GM19397 (cell line): ENCODE measurements around the gene B3GAT1.
"Not testable (repeated sequence)": the region's sequence is repeated elsewhere in the genome, so short reads cannot be mapped to it uniquely, and the experiment has no call there.

Source experiments
- ATAC-seq: cut with Tn5 transposase; IDR thresholded peaks from one replicate; pipeline ENCODE4 v1.9.1; 2021; ENCODE audit warnings: mild to moderate bottlenecking, moderate library complexity; ENCODE audit not compliant: unreplicated experiment

The B3GAT1 gene

DNA sequence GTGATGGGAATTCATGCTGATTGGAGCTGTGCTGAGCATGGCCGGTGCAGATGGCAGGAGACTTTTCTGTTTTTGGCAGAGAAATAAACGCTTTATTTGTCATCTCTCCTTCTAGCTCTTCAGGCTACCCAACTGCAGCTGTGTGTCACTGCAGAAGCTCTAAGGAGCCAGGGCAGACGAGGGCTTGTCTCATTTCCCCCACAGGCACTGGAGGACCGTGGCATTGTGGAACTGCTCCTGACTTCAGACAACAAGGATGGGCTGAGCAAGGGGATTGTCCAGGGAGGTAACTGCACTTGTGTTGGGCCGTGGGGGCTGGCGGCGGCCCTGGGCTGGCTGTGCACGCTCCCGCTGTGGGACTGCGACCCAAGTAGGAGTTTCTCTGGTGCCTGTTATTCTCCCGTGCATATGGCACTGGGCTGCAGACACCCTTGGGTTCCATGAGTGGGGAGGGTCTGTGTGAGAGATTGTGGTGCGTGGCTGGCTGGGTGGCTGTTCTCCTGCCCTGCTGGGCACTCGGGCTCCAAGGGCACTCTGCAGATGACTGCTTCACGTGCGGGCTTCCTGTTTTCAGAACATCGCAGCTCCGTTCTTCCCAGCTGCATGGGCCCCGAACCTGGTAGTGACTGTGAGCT, 53.1 kb downstream of the B3GAT1 start:
- no peak for ATAC-seq

DNA sequence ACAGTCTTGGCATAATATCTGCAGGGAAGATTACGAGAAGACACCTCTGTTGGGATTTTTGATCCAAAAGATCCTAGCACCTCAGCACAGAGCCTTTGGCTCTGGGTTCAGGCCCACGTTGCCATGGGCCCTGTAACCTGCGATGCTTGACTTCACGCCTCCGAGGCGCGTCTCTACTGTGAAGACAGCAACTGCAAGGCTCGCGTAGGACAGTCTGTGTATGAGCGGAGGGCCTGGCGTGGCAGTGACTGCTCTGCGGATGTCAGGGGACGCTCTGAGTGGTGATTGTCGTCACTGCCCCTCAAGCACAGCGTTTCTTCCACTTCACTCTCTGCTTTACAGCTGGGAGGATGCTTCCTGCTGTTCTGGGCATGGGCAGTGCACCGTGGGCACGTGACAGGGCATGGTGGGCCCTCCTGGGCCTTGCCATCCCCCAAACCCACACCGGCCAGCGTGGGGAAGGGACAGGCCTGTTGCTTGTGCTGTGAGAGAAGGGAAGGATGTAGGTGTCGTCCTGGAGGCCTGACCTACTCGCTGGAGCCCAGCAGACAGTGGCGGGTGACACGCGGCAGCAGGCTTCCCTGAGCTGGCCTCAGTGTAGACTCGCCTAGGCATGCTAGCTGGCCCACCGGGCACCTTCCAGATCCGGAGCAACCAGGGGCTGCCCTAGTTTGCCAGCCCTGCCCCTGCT, 53.7 kb downstream of the B3GAT1 start:
- ATAC-seq, result no peak

DNA sequence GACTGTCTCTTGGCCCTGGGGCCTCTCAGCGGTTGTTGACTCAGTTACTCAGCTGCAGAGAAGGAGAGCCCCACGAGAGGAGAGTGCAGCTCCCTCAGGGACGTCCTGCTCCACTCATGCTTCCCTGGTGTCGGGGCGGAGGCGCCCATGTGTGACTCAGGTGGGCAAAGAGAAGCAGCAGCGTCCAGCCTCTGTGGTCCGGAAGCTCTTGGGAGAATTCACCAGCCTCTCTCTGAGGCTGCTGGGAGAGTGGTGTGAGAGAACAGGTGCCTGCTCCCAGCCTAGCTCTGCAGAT, 54.5 kb downstream of the B3GAT1 start:
- no peak for ATAC-seq

DNA sequence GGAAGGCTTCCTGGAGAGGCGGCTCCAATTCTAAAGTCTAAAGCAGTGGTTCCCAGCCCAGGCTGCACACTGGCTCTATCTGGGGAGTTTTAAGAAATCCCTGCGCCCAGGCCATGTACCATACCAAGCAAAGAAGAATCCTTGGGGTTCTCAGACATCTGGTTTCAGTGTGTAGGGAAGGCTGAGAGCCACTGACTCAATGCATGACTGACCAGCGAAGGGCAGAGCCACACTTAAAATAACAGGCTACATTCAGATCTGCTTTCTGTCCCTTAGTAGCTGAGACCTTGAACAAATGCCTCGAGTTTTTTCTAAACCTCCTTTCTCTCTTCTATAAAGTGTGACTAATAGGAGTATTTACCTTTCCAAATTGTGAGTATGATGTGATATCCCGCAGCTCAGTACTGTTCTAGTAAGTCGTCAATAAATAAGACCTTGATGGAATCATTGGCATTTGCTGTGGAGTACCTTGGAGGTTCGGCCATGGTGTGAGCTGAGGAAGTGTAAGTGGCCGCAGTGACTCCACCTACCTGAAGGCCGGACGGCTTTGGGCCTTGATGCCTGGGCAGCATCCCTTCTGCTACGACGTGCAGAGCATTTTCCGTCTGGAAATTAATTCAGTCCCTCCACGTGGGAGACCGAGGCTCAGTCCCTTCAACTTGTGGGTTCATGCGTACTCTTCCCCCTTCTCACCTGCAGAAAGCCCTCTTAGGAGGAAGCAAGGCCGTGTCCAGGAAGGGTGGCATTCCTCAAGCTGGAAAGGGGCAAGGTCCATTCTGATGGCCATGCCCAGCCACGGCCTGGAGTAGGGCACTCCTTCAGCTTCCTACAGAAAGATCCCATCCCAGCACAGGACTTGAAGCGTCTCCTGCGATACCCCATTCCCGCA, 55.1 kb downstream of the B3GAT1 start:
- no peak for ATAC-seq

GRCh38 chr11:134355656-134356055, 56.4 kb downstream of the B3GAT1 start:
- no peak for ATAC-seq

DNA sequence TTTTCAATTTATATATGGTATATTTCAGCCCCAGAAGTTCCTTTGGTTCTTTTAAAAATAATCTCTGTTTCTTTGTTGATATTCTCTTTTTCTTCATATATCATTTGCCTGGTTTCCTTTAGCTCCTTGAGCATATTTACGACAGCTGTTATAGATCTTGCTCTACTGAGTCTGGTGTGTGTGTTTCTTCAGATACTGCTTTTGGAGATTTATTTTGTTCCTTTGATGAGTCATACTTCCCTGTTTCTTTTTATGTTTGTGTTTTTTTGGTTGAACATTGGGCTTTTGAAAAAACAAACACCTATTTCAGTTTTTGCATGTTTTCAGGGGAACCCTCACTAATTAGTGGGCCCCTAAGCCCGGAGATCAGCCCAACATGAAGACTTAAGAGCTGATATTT, 56.9 kb downstream of the B3GAT1 start:
- ATAC-seq, result no peak

GRCh38 chr11:134352111-134352510, 59.9 kb downstream of the B3GAT1 start:
- no peak for ATAC-seq

DNA sequence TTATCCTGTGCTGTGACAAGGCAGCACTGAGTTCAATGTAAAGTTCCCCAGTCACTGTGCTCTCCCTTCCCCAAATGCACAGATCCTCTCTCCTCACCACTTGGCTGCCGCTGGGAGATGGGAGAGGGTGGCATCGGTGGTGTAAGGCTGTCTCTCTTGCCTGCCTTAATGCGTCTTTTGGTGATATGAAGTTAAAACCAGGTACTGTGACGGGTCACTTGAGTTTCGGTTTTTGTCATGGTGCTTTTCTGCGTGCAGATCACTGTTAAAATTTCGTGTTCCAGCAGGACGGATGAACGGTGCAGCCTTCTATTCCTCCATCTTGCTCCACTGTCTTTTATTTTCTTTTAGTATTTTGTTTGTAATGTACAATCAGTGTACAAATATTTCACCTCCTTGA, 61.7 kb downstream of the B3GAT1 start:
- ATAC-seq, result no peak

DNA sequence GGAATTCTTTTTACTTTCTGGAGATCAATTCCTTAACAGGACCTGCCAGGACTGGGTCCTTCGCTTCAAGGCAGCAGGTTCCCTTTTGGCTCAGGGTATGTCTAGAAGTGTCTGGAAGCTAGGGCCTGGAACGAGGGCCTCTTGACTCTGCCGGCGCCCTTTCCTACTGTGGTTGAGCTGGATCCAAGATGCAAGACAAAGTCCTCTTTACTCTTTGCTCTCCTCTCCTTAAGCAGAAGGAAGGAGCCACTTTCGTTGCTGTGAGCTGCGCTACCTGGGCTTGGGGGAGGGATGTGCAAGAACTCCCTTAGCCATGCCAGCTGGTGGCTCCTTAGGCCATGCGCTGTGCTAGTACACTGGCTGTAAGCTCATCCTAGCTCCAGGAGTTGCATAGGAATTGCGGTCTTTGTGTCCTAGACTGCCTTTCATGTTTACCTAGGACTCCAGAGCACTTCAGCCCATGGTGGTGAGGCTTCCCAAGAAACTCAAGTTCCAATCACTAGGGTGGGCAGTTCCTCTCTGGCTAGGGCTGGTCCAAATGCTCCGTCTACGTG, 62.2 kb downstream of the B3GAT1 start:
- ATAC-seq, result no peak

GRCh38 chr11:134349109-134349801, 62.8 kb downstream of the B3GAT1 start:
- no peak for ATAC-seq

GRCh38 chr11:134347441-134347840, 64.6 kb downstream of the B3GAT1 start:
- ATAC-seq, result no peak

- ATAC-seq, result no peak
Measured at GRCh38 chr11:134346976-134347350, 65.1 kb downstream of the B3GAT1 start.

DNA sequence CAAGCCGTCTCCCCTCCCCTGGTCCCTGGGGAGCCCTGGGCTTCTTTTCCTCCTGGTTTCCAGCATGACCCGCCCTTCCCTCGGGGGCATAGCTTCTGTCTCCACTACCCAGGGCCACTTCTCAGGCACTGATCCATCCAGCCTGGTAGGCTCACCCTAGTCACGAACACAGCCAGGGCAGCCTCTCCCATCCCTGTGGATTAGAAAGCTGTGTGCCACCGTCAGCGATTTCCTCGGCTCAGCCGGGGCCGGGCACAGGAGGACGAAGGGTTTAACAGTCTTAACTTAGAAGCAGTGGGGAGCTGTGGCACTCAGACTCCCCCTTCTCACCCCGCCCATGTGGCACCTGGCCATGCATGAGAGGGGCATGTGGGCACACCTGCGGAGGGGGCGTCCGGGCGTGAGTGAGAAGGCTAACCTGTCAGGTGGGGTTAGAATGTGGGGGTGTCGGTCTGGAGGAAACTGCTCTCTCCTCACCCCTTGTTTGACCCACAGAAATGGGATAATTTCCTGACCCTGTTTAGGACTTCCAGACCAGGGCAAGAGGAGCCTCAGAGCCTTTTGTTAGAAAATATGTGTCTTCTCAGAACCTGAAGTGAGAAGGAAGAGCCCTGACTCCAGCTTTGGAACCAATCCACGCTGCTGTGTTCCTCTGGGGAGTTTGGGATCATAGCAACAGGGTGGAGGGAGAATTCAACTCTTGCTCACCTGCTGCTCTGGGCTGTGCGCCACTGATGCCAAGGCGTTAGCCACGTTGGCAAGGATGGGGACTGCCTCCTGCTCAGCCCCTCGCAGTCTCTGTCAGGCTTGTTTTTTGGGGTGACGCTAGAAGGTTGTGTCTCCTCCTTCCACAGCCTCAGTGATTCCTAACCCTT, 65.7 kb downstream of the B3GAT1 start:
- no peak for ATAC-seq

GRCh38 chr11:134345237-134345550, 66.8 kb downstream of the B3GAT1 start:
- ATAC-seq, result no peak

DNA sequence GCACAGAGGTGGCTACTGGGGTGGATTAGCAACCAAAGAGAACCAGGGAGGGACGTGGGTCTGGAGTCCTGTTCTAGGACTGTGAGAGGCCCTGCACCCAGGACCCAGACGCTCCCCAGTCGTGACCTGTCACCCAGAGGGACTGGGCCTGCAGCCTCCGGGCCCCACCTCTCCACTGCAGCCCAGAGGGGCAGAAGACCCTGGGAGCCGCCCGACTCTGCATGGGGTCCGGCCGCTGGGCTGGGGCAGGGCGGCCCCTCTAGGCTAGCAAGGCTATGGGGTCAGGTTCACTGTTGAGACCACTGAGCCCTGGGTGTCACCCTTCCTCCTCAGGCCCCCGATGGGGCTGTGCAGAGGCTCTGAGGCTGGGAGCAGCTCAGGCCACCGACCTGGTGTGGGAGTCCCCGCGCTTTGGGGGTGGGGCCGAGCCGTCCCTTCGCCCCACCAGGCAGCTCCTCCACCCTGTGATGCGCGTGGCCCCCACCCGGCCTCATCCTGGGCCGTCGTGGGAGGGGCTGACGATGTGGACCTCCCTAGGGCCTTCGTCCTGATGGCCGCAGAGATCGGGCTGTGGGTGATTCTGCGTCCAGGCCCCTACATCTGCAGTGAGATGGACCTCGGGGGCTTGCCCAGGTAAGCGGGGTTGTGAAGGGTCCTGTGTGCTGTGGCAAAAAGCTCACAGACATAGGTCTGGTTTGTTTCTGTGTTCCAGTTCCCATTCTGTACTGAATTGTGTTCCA, 67.4 kb downstream of the B3GAT1 start:
- not testable (repeated sequence) for ATAC-seq

DNA sequence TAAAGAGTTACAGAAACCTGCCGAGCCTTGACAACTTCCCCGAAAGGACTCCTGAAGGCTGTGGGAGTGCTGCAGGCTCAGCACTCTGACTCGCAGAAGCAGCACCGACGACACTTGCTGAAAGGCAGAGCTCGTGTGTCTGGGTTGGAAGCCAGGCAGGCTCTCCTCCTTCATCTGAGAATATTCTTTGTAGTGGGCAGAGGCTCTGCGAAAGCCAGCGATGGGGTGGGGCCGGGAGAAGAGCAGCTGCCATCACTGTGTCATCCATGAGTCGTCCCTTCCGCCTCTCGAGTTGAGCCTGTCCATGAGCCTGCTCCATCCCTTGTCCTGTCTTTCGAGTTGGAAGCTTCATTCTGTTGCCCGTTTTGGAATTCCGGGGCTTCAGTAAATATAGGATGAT, 68.4 kb downstream of the B3GAT1 start:
- no peak for ATAC-seq

DNA sequence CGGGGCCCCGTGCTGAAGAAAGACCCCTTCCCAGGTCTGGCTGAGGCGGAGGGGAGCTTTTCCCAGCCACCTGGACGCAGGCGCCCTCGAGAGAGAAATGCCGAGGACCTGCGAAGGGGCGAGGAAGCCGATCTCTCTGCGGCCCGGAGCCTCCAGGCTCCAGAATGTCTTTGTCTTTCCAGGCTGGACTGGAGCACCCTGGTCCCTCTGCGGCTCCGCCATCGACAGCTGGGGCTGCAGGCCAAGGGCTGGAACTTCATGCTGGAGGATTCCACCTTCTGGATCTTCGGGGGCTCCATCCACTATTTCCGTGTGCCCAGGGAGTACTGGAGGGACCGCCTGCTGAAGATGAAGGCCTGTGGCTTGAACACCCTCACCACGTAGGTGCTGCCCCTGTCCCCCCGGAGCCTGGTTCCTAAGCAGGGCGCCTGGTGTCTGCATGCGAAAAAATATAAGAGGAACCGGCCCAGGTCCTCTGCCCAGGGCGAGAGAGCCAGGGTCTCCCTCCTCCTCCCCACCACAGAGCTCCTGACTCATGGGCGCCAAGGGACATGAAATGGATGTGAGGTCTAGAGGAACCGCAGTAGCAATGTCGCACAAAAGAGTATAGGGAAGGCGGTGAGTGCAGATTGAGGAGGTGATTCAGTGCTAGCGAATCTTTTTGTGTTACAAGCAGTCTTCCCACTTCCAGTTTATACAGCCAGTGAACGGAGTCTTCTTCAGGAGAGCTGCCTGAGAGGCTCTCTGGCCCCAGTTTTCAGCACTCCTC, 69.3 kb downstream of the B3GAT1 start:
- ATAC-seq, result no peak

GRCh38 chr11:134341805-134342571, 70.1 kb downstream of the B3GAT1 start:
- no peak for ATAC-seq
